H1 (cell line): Measurements from ENCODE around the gene MSI2.

Experiments
- CTCF ChIP-seq, 3 experiments: IDR thresholded peaks; 1 replicate in 2 of 3; 2 replicates in 1 of 3; pipeline versions ENCODE4 v1.5.1 to v1.6.1; 2011; ENCODE audit warnings: low read length in 3 of 3, mild to moderate bottlenecking in 3 of 3, inconsistent platforms in 2 of 3, low read depth in 1 of 3, moderate library complexity in 1 of 3; ENCODE audit not compliant: insufficient read depth in 1 of 3; ENCODE audit errors: control extremely low read depth in 1 of 3
- GABPA ChIP-seq: IDR thresholded peaks from 2 replicates; pipeline ENCODE4 v1.6.1; 2011; ENCODE audit warnings: mild to moderate bottlenecking, low read length, moderate library complexity, borderline replicate concordance; ENCODE audit not compliant: insufficient read depth
- POLR2A ChIP-seq, 2 experiments: IDR thresholded peaks; 1 replicate in 1 of 2; 2 replicates in 1 of 2; pipeline ENCODE4 v1.6.1; 2011; ENCODE audit warnings: low read depth in 2 of 2, low read length in 2 of 2, mild to moderate bottlenecking in 2 of 2; ENCODE audit errors: control extremely low read depth in 1 of 2
- SUZ12 ChIP-seq: fragments of 200-600 bp; sonication (generic); IDR thresholded peaks from 2 replicates; pipeline ENCODE4 v1.6.1; 2012; ENCODE audit warnings: mild to moderate bottlenecking, inconsistent platforms, low read length, moderate library complexity, mixed read lengths
- ZNF274 ChIP-seq: IDR thresholded peaks from 2 replicates; pipeline ENCODE4 v1.7.0; 2012; ENCODE audit warnings: low read length, borderline replicate concordance; ENCODE audit errors: extremely low read depth

- TF ChIP-seq SUZ12 (no peak), GABPA (no peak), POLR2A (IDR thresholded peaks at IDR 0.05; ENCODE audit: control extremely low read depth in 1 of 2, low read depth in 2 of 2, low read length in 2 of 2) (no peak), CTCF (IDR thresholded peaks at IDR 0.05; ENCODE audit: control extremely low read depth in 1 of 3, insufficient read depth in 1 of 3, low read depth in 1 of 3, low read length in 3 of 3) (no peak), ZNF274 (no peak)
These were observed 117.4 kb downstream of the MSI2 start for GRCh38 chr17:57373756-57374155.
